ENCODE measurements around the gene VPS4A.
"Not testable (repeated sequence)": the region's sequence is repeated elsewhere in the genome, so short reads cannot be mapped to it uniquely, and the experiment has no call there.

The VPS4A gene

GRCh38 chr16:69285240-69285639 is 25.9 kb upstream of the VPS4A start:
- H3K9me3 ChIP-seq (ENCODE audit: control insufficient read depth, insufficient read depth, low read depth, low read length), result no peaks in the 10 kb centered on the region
- H3K27ac ChIP-seq (ENCODE audit: low read depth, low read length), result no peak overlapping the region
- no peak overlapping the region for H3K9ac ChIP-seq (ENCODE audit: low read length)
- H3K4me1 ChIP-seq (ENCODE audit: control insufficient read depth, insufficient read depth, low read length), result no peaks in the 10 kb centered on the region
- H3K4me3 ChIP-seq (ENCODE audit: low read depth, low read length), result no peak overlapping the region
- H3K36me3 ChIP-seq (ENCODE audit: control insufficient read depth, insufficient read depth, low read length), result peaks cover 9% of the 10 kb centered on the region
- no peaks in the 10 kb centered on the region for H3K27me3 ChIP-seq (ENCODE audit: control insufficient read depth, insufficient read depth, low read length)

- Histone ChIP-seq H3K9ac (ENCODE audit: low read length) (no peak overlapping the region), H3K9me3 (ENCODE audit: control insufficient read depth, insufficient read depth, low read depth, low read length) (no peaks in the 10 kb centered on the region), H3K4me1 (ENCODE audit: control insufficient read depth, insufficient read depth, low read length) (no peaks in the 10 kb centered on the region), H3K4me3 (ENCODE audit: low read depth, low read length) (no peak overlapping the region), H3K36me3 (ENCODE audit: control insufficient read depth, insufficient read depth, low read length) (peaks cover 9% of the 10 kb centered on the region), H3K27ac (ENCODE audit: low read depth, low read length) (no peak overlapping the region), H3K27me3 (ENCODE audit: control insufficient read depth, insufficient read depth, low read length) (no peaks in the 10 kb centered on the region)
These were observed 24.0 kb upstream of the VPS4A start for GRCh38 chr16:69286941-69287713.

DNA sequence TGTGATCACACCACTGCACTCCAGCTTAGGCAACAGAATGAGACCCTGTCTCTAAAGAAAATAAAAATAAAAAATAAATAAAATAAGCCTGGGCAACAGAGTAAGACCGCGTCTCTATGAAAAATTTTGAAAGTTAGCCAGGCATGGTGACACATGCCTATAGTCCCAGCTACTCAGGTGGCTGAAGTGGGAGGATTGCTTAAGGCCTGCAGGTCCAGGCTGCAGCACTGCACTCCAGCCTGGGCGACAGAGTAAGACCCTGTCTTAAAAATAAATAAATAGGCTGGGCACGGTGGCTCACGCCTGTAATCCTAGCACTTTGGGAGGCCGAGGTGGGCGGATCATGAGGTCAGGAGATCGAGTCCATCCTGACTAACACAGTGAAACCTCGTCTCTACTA is 19.5 kb upstream of the VPS4A start:
- not testable (repeated sequence) for H3K27ac ChIP-seq (ENCODE audit: low read depth, low read length); H3K4me1 ChIP-seq (ENCODE audit: control insufficient read depth, insufficient read depth, low read length); H3K4me3 ChIP-seq (ENCODE audit: low read depth, low read length); H3K9ac ChIP-seq (ENCODE audit: low read length); H3K27me3 ChIP-seq (ENCODE audit: control insufficient read depth, insufficient read depth, low read length); H3K36me3 ChIP-seq (ENCODE audit: control insufficient read depth, insufficient read depth, low read length); H3K9me3 ChIP-seq (ENCODE audit: control insufficient read depth, insufficient read depth, low read depth, low read length)

GRCh38 chr16:69293401-69293800 is 17.7 kb upstream of the VPS4A start:
- no peak overlapping the region for H3K27ac ChIP-seq (ENCODE audit: low read depth, low read length)
- no peaks in the 10 kb centered on the region for H3K4me1 ChIP-seq (ENCODE audit: control insufficient read depth, insufficient read depth, low read length)
- no peaks in the 10 kb centered on the region for H3K9me3 ChIP-seq (ENCODE audit: control insufficient read depth, insufficient read depth, low read depth, low read length)
- no peaks in the 10 kb centered on the region for H3K36me3 ChIP-seq (ENCODE audit: control insufficient read depth, insufficient read depth, low read length)
- H3K9ac ChIP-seq (ENCODE audit: low read length), result no peak overlapping the region
- H3K4me3 ChIP-seq (ENCODE audit: low read depth, low read length), result no peak overlapping the region
- H3K27me3 ChIP-seq (ENCODE audit: control insufficient read depth, insufficient read depth, low read length), result no peaks in the 10 kb centered on the region

DNA sequence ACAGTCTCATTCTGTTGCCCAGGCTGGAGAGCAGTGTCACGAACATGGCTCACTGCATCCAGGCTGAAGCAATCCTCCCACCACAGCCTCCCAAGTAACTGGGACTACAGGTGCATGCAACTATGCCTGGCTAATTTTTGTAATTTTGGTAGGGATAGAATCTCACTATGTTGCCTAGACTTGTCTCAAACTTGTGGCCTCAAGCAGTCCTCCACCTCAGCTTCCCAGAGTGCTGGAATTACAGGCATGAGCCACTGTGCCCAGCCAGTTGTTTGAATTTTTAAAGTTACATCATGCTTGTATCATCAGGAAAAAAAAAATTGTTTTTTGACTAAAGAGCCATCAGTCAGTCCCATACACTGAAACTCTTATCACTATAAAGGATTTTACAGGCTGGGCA is 17.1 kb upstream of the VPS4A start:
- Histone ChIP-seq H3K27ac (ENCODE audit: low read depth, low read length) (no peak overlapping the region), H3K27me3 (ENCODE audit: control insufficient read depth, insufficient read depth, low read length) (no peaks in the 10 kb centered on the region), H3K4me1 (ENCODE audit: control insufficient read depth, insufficient read depth, low read length) (no peaks in the 10 kb centered on the region), H3K4me3 (ENCODE audit: low read depth, low read length) (no peak overlapping the region), H3K36me3 (ENCODE audit: control insufficient read depth, insufficient read depth, low read length) (no peaks in the 10 kb centered on the region), H3K9ac (ENCODE audit: low read length) (no peak overlapping the region), H3K9me3 (ENCODE audit: control insufficient read depth, insufficient read depth, low read depth, low read length) (no peaks in the 10 kb centered on the region)

DNA sequence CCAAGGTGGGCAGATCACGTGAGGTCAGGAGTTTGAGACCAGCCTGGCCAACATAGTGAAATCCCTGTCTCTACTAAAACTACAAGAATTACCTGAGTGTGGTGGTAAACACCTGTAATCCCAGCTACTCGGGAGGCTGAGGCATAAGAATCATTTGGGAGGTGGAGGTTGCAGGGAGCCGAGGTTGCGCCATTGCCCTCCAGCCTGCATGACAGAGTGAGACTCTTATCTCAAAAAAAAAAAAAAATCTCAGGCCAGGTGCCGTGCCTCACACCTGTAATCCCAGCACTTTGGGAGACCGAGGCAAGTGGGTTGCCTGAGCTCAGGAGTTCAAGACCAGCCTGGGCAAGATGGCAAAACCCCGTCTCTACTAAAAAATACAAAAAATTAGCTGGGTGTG is 14.4 kb upstream of the VPS4A start:
- H3K27ac ChIP-seq (ENCODE audit: low read depth, low read length); H3K4me3 ChIP-seq (ENCODE audit: low read depth, low read length); H3K9ac ChIP-seq (ENCODE audit: low read length); H3K4me1 ChIP-seq (ENCODE audit: control insufficient read depth, insufficient read depth, low read length); H3K27me3 ChIP-seq (ENCODE audit: control insufficient read depth, insufficient read depth, low read length); H3K9me3 ChIP-seq (ENCODE audit: control insufficient read depth, insufficient read depth, low read depth, low read length): not testable (repeated sequence)
- H3K36me3 ChIP-seq (ENCODE audit: control insufficient read depth, insufficient read depth, low read length), result peaks cover 15% of the 10 kb centered on the region

DNA sequence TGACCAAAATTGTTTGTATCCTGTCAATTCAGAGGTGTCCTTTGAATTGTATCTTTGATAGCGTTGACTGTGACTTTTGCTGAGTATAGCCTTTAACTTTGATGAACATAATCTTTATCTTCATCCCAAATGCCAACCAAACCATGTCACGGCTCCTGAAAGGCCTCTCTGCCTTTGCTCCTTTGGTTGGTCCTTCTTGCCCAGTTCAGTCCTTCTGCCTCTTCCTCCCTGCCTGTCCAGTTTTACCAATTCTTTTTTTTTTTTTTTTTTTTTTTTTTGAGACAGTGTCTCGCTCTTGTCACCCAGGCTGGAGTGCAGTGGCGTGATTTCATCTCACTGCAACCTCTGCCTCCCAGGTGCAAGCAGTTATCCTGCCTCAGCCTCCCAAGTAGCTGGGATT is 12.9 kb upstream of the VPS4A start:
- Histone ChIP-seq H3K27me3 (ENCODE audit: control insufficient read depth, insufficient read depth, low read length) (no peaks in the 10 kb centered on the region), H3K27ac (ENCODE audit: low read depth, low read length) (no peak overlapping the region), H3K9ac (ENCODE audit: low read length) (no peak overlapping the region), H3K36me3 (ENCODE audit: control insufficient read depth, insufficient read depth, low read length) (peaks cover 19% of the 10 kb centered on the region), H3K4me1 (ENCODE audit: control insufficient read depth, insufficient read depth, low read length) (no peaks in the 10 kb centered on the region), H3K9me3 (ENCODE audit: control insufficient read depth, insufficient read depth, low read depth, low read length) (no peaks in the 10 kb centered on the region), H3K4me3 (ENCODE audit: low read depth, low read length) (no peak overlapping the region)

DNA sequence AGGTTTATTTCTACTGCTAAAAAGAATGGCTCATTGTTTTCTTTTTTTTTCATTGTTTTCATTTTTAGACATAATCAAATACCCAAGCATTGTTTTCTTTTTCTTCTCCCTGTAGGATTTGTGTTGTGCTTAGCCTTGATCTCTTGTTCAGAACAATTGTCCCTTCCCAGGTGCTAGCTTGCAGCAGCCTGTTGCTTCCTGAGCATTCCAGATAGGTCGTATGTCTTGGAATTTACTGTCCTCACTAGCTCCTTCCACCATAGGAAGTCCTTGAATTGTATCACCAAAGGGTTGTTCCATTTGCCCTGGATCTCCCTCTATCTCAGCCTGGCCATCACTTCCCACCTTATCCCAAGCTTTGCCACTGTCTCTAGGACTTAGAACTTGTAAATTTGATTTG is 10.0 kb upstream of the VPS4A start:
- no peak overlapping the region for H3K27ac ChIP-seq (ENCODE audit: low read depth, low read length)
- H3K9me3 ChIP-seq (ENCODE audit: control insufficient read depth, insufficient read depth, low read depth, low read length), result no peaks in the 10 kb centered on the region
- peaks cover 21% of the 10 kb centered on the region for H3K36me3 ChIP-seq (ENCODE audit: control insufficient read depth, insufficient read depth, low read length)
- no peak overlapping the region for H3K9ac ChIP-seq (ENCODE audit: low read length)
- H3K27me3 ChIP-seq (ENCODE audit: control insufficient read depth, insufficient read depth, low read length), result no peaks in the 10 kb centered on the region
- H3K4me1 ChIP-seq (ENCODE audit: control insufficient read depth, insufficient read depth, low read length), result no peaks in the 10 kb centered on the region
- H3K4me3 ChIP-seq (ENCODE audit: low read depth, low read length), result no peak overlapping the region

- H3K4me3 ChIP-seq (ENCODE audit: low read depth, low read length), result no peak overlapping the region
- no peak overlapping the region for H3K9ac ChIP-seq (ENCODE audit: low read length)
These were observed 9.3 kb upstream of the VPS4A start for GRCh38 chr16:69301861-69302260.

GRCh38 chr16:69302301-69302700 is 8.8 kb upstream of the VPS4A start:
- Histone ChIP-seq H3K4me3 (ENCODE audit: low read depth, low read length) (no peak overlapping the region), H3K36me3 (ENCODE audit: control insufficient read depth, insufficient read depth, low read length) (peaks cover 21% of the 10 kb centered on the region), H3K27ac (ENCODE audit: low read depth, low read length) (no peak overlapping the region), H3K4me1 (ENCODE audit: control insufficient read depth, insufficient read depth, low read length) (no peaks in the 10 kb centered on the region), H3K9ac (ENCODE audit: low read length) (no peak overlapping the region), H3K9me3 (ENCODE audit: control insufficient read depth, insufficient read depth, low read depth, low read length) (no peaks in the 10 kb centered on the region), H3K27me3 (ENCODE audit: control insufficient read depth, insufficient read depth, low read length) (no peaks in the 10 kb centered on the region)

More at GRCh38 chr16:69301861-69302260, 9.3 kb upstream of the VPS4A start:
- no peaks in the 10 kb centered on the region for H3K9me3 ChIP-seq (ENCODE audit: control insufficient read depth, insufficient read depth, low read depth, low read length)
- peaks cover 21% of the 10 kb centered on the region for H3K36me3 ChIP-seq (ENCODE audit: control insufficient read depth, insufficient read depth, low read length)
- no peaks in the 10 kb centered on the region for H3K4me1 ChIP-seq (ENCODE audit: control insufficient read depth, insufficient read depth, low read length)
- no peak overlapping the region for H3K27ac ChIP-seq (ENCODE audit: low read depth, low read length)
- no peaks in the 10 kb centered on the region for H3K27me3 ChIP-seq (ENCODE audit: control insufficient read depth, insufficient read depth, low read length)

- H3K36me3 ChIP-seq (ENCODE audit: control insufficient read depth, insufficient read depth, low read length), result peaks cover 10% of the 10 kb centered on the region; the same call in 1 of the 2 replicates
- H3K9me3 ChIP-seq (ENCODE audit: control insufficient read depth, insufficient read depth, low read depth, low read length), result no peaks in the 10 kb centered on the region
- no peaks in the 10 kb centered on the region for H3K27me3 ChIP-seq (ENCODE audit: control insufficient read depth, insufficient read depth, low read length)
- no peak overlapping the region for H3K27ac ChIP-seq (ENCODE audit: low read depth, low read length)
- no peak overlapping the region for H3K4me3 ChIP-seq (ENCODE audit: low read depth, low read length)
- 0 out of 2 replicates have a peak, but pooled peaks cover 3% of the 10 kb centered on the region for H3K4me1 ChIP-seq (ENCODE audit: control insufficient read depth, insufficient read depth, low read length)
- no peak overlapping the region for H3K9ac ChIP-seq (ENCODE audit: low read length)
These were observed 5.1 kb upstream of the VPS4A start for GRCh38 chr16:69306031-69306430.
